HepG2 (cell line): ENCODE data around the gene TUBA4A. TPM values are rescaled to one million over a fixed set of nuclear protein-coding genes. Genes with fewer than 3 reads are reported as not detected.

ENCODE experiments used
- GPN1 ChIP-seq: sonication (generic); formaldehyde crosslinking; IDR thresholded peaks from 2 replicates; pipeline ENCODE4 v1.5.1; 2020; ENCODE audit warnings: missing genetic modification reagents, borderline replicate concordance
- MBNL3 ChIP-seq: fragments of 250-450 bp; sonication (Bioruptor Pico); conservative IDR thresholded peaks from 2 replicates; pipeline ENCODE4 v1.8.0; 2022; ENCODE audit warnings: mild to moderate bottlenecking, inconsistent platforms
- MTF1 ChIP-seq: sonication (generic); formaldehyde crosslinking; IDR thresholded peaks from 2 replicates; pipeline ENCODE4 v1.5.0; 2020; ENCODE audit warnings: missing genetic modification reagents
- NAIF1 ChIP-seq: sonication (generic); formaldehyde crosslinking; IDR thresholded peaks from 2 replicates; pipeline ENCODE4 v1.5.0; 2020; ENCODE audit warnings: mild to moderate bottlenecking, missing genetic modification reagents, borderline replicate concordance
- NBN ChIP-seq: fragments of 450-650 bp; conservative IDR thresholded peaks from 2 replicates; pipeline ENCODE4 v1.6.1; 2017
- NR2F6 ChIP-seq, 2 experiments: IDR thresholded peaks; 2 replicates each; pipeline ENCODE4 v1.6.1; 2016; ENCODE audit warnings: antibody characterized with exemption in 1 of 2, mild to moderate bottlenecking in 1 of 2
- RFXANK ChIP-seq: IDR thresholded peaks from 2 replicates; pipeline ENCODE4 v1.6.1; 2016
- SMAD9 ChIP-seq: sonication (generic); formaldehyde crosslinking; IDR thresholded peaks from 2 replicates; pipeline ENCODE4 v1.5.1; 2020; ENCODE audit warnings: mild to moderate bottlenecking, missing genetic modification reagents
- TBX2 ChIP-seq: sonication (generic); formaldehyde crosslinking; IDR thresholded peaks from 2 replicates; pipeline ENCODE4 v1.5.0; 2020; ENCODE audit warnings: missing genetic modification reagents, mild to moderate bottlenecking, borderline replicate concordance
- ZBTB7B ChIP-seq: sonication (generic); formaldehyde crosslinking; IDR thresholded peaks from 2 replicates; pipeline ENCODE4 v1.4.0; 2020; ENCODE audit warnings: missing genetic modification reagents
- ZNF468 ChIP-seq: sonication (generic); formaldehyde crosslinking; IDR thresholded peaks from 2 replicates; pipeline ENCODE4 v1.8.0; 2022; ENCODE audit warnings: mild to moderate bottlenecking, moderate library complexity, missing genetic modification reagents
- ZNF761 ChIP-seq: sonication (generic); formaldehyde crosslinking; conservative IDR thresholded peaks from 2 replicates; pipeline ENCODE4 v1.4.0; 2020; ENCODE audit warnings: mild to moderate bottlenecking, missing genetic modification reagents
- ZNF766 ChIP-seq: sonication (generic); formaldehyde crosslinking; IDR thresholded peaks from 2 replicates; pipeline ENCODE4 v1.5.0; 2020; ENCODE audit warnings: missing genetic modification reagents, borderline replicate concordance
- ZNF776 ChIP-seq: sonication (generic); formaldehyde crosslinking; IDR thresholded peaks from 2 replicates; pipeline ENCODE4 v1.4.0; 2020; ENCODE audit warnings: mild to moderate bottlenecking, missing genetic modification reagents
- ZSCAN31 ChIP-seq: sonication (generic); formaldehyde crosslinking; IDR thresholded peaks from 2 replicates; pipeline ENCODE4 v1.5.0; 2020; ENCODE audit warnings: low read depth, mild to moderate bottlenecking, missing genetic modification reagents
- polyA plus RNA-seq, 8 experiments: library from polyadenylated mRNA; depleted of rRNA in 3 of 8; stranded (reverse) in 7 of 8; unstranded in 1 of 8; fragments of >200 nt; fragmentation: Illumina TruSeq in 4 of 8; extraction: Trizol in 4 of 8; gene quantifications; 2 replicates each; pipeline versions ENCODE4 v1.2.1 to v1.2.3, GENCODE V29; 2011 to 2016; ENCODE audit warnings: low read depth in 4 of 8, missing spikeins in 1 of 8, mixed read lengths in 1 of 8; ENCODE audit not compliant: insufficient read depth in 1 of 8
- total RNA-seq, 5 experiments: library from RNA; depleted of rRNA; stranded (reverse); fragments of >200 nt; fragmentation: Illumina TruSeq; extraction: Trizol; gene quantifications; 2 replicates each; pipeline ENCODE4 v1.2.3, GENCODE V29; 2016; ENCODE audit warnings: low read depth in 1 of 5
- TF ChIP-seq, protein P1 (sequence below), 2 experiments: sonication (generic) in 1 of 2; formaldehyde crosslinking in 1 of 2; IDR thresholded peaks; 2 replicates each; pipeline versions ENCODE4 v1.4.0 to v1.6.1; 2016 to 2020; ENCODE audit warnings: borderline replicate concordance in 1 of 2, low read depth in 1 of 2, mild to moderate bottlenecking in 1 of 2, missing genetic modification reagents in 1 of 2
- TF ChIP-seq, protein P2 (sequence below): sonication (generic); formaldehyde crosslinking; IDR thresholded peaks from 2 replicates; pipeline ENCODE4 v1.4.0; 2020; ENCODE audit warnings: mild to moderate bottlenecking, low read depth, missing genetic modification reagents
- TF ChIP-seq, protein P3 (sequence below): IDR thresholded peaks from 2 replicates; pipeline ENCODE4 v1.6.1; 2016; ENCODE audit warnings: missing compliant biosample characterization, missing genetic modification reagents, borderline replicate concordance
- TF ChIP-seq, protein P4 (sequence below): sonication (generic); formaldehyde crosslinking; IDR thresholded peaks from 2 replicates; pipeline ENCODE4 v1.5.0; 2020; ENCODE audit warnings: missing genetic modification reagents, mild to moderate bottlenecking, borderline replicate concordance

Gene TUBA4A
- total and polyA plus RNA-seq, 2 of the 13 experiments (the other 11 are each of a cell fraction or from before 2014, with no cell fraction given): 1.3 to 12.7 TPM

DNA sequence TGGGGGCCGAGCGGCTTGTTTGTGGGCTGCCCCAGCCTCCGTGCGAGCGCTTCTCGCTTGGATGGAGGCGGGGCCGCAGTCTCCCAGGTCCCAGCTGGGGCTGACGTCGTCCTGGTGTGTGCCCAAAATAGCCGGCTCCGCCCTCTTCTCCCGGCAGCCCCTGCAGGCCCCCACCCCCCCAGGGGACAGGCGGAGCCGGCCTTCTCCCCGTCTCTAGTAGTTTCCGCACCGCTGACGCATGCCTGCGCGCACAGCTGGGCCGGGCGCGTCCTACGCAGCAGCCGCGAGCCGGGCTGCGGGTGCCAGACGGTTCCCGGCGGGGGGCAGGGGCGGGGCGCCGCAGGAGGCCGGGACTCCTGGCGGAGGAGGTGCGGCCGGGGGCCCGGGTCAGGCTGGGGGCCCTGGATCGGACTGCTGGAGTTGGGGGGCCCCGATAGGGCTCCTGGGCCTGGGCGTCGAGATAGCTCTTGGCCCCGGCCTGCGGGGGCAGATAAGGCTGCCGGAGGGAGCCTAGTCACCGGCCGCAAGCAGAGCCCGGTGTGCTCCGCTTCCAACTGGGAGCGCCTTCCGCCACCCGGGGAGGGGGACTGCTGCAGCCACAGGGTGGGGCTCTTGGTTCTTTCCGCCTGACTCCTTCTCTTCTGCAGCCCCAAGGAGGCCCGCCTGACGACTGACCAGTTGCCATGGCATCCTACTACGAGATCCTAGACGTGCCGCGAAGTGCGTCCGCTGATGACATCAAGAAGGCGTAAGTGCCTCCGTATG, 25.6 kb upstream of the TUBA4A start, which contains the start of gene DNAJB2 (continued):
- TF ChIP-seq, protein P1, sequence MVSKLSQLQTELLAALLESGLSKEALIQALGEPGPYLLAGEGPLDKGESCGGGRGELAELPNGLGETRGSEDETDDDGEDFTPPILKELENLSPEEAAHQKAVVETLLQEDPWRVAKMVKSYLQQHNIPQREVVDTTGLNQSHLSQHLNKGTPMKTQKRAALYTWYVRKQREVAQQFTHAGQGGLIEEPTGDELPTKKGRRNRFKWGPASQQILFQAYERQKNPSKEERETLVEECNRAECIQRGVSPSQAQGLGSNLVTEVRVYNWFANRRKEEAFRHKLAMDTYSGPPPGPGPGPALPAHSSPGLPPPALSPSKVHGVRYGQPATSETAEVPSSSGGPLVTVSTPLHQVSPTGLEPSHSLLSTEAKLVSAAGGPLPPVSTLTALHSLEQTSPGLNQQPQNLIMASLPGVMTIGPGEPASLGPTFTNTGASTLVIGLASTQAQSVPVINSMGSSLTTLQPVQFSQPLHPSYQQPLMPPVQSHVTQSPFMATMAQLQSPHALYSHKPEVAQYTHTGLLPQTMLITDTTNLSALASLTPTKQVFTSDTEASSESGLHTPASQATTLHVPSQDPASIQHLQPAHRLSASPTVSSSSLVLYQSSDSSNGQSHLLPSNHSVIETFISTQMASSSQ (IDR thresholded peaks at IDR 0.05; ENCODE audit: low read depth): 0 out of 2 replicates have a peak, but pooled peaks have one; percentile 26
- TF ChIP-seq, protein P1 (CRISPR knock-in tag; IDR thresholded peaks at IDR 0.05; ENCODE audit: borderline replicate concordance): peak; percentile 76; the same call in 1 of the 2 replicates
- TF ChIP-seq ZNF468 (CRISPR knock-in tag) (no peak), TBX2 (CRISPR knock-in tag) (peak; percentile 80; the same call in 1 of the 2 replicates), ZNF776 (CRISPR knock-in tag) (peak; percentile 78; the same call in 1 of the 2 replicates), SMAD9 (CRISPR knock-in tag) (no peak), NR2F6 (IDR thresholded peaks at IDR 0.05) (no peak), NR2F6 (CRISPR knock-in tag; IDR thresholded peaks at IDR 0.05) (peak; percentile 21; the same call in 1 of the 2 replicates), GPN1 (CRISPR knock-in tag) (no peak), NBN (no peak), NAIF1 (CRISPR knock-in tag) (peak; percentile 91), RFXANK (no peak), ZNF766 (CRISPR knock-in tag) (peak; percentile 67; the same call in 1 of the 2 replicates), ZNF761 (no peak), MBNL3 (CRISPR knock-in tag) (no peak), ZBTB7B (CRISPR knock-in tag) (peak; percentile 59; the same call in 1 of the 2 replicates), MTF1 (no peak), ZSCAN31 (CRISPR knock-in tag) (peak; percentile 93)
- TF ChIP-seq, protein P2, sequence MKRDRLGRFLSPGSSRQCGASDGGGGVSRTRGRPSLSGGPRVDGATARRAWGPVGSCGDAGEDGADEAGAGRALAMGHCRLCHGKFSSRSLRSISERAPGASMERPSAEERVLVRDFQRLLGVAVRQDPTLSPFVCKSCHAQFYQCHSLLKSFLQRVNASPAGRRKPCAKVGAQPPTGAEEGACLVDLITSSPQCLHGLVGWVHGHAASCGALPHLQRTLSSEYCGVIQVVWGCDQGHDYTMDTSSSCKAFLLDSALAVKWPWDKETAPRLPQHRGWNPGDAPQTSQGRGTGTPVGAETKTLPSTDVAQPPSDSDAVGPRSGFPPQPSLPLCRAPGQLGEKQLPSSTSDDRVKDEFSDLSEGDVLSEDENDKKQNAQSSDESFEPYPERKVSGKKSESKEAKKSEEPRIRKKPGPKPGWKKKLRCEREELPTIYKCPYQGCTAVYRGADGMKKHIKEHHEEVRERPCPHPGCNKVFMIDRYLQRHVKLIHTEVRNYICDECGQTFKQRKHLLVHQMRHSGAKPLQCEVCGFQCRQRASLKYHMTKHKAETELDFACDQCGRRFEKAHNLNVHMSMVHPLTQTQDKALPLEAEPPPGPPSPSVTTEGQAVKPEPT: peak; percentile 31; the same call in 1 of the 2 replicates
- TF ChIP-seq, protein P3, sequence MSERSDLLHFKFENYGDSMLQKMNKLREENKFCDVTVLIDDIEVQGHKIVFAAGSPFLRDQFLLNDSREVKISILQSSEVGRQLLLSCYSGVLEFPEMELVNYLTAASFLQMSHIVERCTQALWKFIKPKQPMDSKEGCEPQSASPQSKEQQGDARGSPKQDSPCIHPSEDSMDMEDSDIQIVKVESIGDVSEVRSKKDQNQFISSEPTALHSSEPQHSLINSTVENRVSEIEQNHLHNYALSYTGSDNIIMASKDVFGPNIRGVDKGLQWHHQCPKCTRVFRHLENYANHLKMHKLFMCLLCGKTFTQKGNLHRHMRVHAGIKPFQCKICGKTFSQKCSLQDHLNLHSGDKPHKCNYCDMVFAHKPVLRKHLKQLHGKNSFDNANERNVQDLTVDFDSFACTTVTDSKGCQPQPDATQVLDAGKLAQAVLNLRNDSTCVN (CRISPR knock-in tag): peak; percentile 69
- TF ChIP-seq, protein P4, sequence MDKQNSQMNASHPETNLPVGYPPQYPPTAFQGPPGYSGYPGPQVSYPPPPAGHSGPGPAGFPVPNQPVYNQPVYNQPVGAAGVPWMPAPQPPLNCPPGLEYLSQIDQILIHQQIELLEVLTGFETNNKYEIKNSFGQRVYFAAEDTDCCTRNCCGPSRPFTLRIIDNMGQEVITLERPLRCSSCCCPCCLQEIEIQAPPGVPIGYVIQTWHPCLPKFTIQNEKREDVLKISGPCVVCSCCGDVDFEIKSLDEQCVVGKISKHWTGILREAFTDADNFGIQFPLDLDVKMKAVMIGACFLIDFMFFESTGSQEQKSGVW: 0 out of 2 replicates have a peak, but pooled peaks have one; percentile 65
